Activated CD4-positive, CD25-positive, alpha-beta regulatory T cell treated with anti-CD3 and anti-CD28 coated beads, Interleukin-2, amount 50 U/mL, for 16 hours (primary cell): Measurements from ENCODE around the gene SMTNL1.

ENCODE experiments used
- DNase-seq: peaks from one replicate; pipeline ENCODE4 v3.0.0-alpha.2; 2020; ENCODE audit warnings: low read depth, low spot score

SMTNL1 gene

DNA sequence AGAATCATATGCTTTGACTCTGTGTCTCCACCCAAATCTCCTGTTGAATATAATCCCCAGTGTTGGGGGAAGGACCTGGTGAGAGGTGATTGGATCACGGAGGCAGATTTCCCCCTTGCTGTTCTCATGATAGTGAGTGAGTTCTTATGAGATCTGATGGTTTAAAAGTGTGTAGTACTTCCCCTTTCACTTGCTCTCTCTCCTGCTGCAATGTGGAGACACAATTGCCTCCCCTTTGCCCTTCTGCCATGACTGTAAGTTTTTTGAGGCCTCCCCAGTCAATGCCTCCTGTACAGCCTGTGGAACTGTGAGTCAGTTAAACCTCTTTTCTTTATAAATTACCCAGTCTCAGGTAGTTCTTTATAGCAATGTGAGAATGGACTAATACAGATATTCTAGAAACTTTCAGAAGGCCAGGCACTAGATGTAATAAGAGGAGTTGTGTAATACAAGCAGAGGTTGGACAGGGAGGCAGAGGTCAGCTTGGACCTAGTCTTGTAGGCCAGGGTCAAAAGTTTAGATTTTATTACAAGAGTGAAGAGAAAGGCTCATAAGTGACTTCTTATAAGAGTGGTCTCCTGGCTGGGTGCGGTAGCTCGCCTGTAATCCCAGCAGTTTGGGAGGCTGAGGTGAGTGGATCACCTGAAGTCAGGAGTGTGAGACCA, 50.8 kb downstream of the SMTNL1 start:
- no peak for DNase-seq

GRCh38 chr11:57596266-57596885, 59.0 kb downstream of the SMTNL1 start:
- no peak for DNase-seq

DNA sequence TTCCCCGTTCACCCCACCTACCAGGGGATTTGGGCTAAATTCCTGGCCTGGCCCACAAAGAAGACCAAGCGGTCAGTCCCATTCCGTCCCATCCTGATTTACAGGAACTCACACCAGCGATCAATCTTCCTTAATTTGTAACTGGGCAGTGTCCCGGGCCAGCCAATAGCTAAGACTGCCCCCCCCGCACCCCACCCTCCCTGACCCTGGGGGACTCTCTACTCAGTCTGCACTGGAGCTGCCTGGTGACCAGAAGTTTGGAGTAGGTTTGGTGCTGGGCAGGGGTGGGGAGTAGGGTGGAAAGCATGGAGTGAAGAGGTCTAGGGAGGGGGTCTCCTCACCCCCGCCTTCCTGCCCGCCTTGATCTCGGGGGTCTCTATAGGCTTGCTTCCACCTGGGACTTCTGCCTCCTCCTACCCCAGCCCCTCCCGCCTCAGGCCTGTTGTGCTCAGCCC, 60.1 kb downstream of the SMTNL1 start, which contains the start of gene SERPING1:
Gene SERPING1 (plus strand): TSS at position 225 of the 455 bp plus-strand sequence. CDS start 586 bp downstream, outside the sequence.
- no peak for DNase-seq

DNA sequence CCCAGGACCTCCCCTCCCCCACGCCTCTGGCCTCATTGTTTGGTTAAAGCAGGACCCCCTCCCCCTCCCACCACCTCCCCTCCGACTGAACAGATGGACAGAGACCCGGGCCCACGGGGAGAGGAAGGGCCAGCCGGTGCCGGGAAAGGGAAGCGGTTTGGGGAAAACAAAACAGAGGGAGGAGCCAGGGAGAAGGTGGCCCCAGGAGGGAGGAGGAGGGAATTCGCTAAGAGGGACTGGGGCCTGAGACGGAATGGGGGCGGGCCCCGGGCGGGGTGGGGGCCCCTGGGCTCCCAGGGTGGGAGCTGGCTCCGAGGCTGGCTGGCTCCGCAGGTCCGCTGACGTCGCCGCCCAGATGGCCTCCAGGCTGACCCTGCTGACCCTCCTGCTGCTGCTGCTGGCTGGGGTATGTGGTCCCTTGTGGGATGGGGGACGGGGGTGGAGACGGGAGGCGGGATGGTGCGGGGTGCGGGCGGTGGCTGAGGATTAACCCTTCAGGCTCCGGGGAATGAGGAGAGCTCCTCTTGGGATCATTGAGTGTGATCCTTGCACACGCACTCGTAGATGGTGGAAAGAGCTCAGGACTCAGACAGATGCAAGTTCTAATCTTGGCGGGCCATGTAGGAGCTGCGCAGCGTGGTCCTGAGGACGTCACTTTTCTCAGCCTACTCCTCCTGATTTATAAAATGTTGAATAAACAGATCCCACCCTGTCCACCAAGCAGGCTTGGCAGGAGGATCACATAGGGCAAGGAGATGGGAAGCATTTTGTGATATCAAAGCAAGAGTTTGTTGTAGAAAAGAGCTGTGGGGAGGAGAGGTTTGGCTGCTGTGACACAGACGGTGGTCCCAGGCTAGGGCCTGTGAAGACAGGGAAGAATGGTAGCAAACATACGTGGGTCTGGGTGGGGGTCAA, 60.8 kb downstream of the SMTNL1 start:
- DNase-seq = no peak

- DNase-seq = no peak
Measured at GRCh38 chr11:57598831-57599155, 61.4 kb downstream of the SMTNL1 start.

- DNase-seq = no peak
Measured at GRCh38 chr11:57599381-57599780, 62.0 kb downstream of the SMTNL1 start.
